Renal pelvis (tissue), 4 donors: ENCODE results near the gene CNOT1. TPM values are rescaled to one million over a fixed set of nuclear protein-coding genes. Genes with fewer than 3 reads are reported as not detected.

Source experiments
- DNase-seq: peaks from one replicate; pipeline ENCODE4 v3.0.0-alpha.2; 2013
- polyA plus RNA-seq, 3 donors: library from polyadenylated mRNA; unstranded; fragments of 120-200 nt; gene quantifications; one replicate each; pipeline ENCODE4 v1.2.1, GENCODE V29; 2013; ENCODE audit not compliant: insufficient read length in 3 of 3

The CNOT1 gene
- polyA plus RNA-seq, 3 donors: 182 to 226 (median 194) TPM

GRCh38 chr16:58488531-58488930, 141.1 kb downstream of the CNOT1 start:
- no peak for DNase-seq

GRCh38 chr16:58487566-58488351, 141.9 kb downstream of the CNOT1 start:
- DNase-seq: peak; percentile 81

- no peak for DNase-seq
Measured at GRCh38 chr16:58485184-58485887, 144.3 kb downstream of the CNOT1 start.

GRCh38 chr16:58481931-58482330, 147.7 kb downstream of the CNOT1 start:
- DNase-seq: no peak

GRCh38 chr16:58481226-58481869, 148.3 kb downstream of the CNOT1 start:
- no peak for DNase-seq

- DNase-seq: no peak
Measured at GRCh38 chr16:58478427-58478826, 151.2 kb downstream of the CNOT1 start.

- DNase-seq: no peak
Measured at GRCh38 chr16:58476791-58477190, 152.8 kb downstream of the CNOT1 start.

DNA sequence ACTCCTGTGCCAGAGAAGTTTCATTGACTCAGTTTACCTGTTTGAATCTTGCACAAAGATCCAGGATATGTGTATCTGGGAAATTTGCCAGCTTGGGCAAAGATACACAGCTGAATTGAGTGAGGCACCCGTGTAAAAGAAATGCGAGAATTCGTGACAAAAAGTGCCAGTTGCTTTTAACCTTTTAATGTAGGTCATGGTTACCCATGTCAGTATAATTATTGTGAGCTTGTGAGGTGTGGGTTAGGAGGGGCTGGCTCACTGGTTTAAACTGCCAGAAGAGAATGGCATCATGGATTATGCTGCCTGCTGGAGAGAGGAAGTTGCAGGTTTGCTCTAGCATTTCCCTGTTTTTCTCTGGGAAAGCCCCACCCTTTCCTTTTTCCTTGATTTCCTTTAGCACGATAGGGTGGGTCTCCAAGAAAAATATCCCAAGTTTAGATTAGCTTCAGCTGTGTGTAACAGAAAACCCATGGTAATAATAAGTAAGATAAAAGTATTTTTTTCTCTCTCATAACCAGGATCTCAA, 154.5 kb downstream of the CNOT1 start:
- no peak for DNase-seq

GRCh38 chr16:58474296-58474695, 155.3 kb downstream of the CNOT1 start:
- no peak for DNase-seq

DNA sequence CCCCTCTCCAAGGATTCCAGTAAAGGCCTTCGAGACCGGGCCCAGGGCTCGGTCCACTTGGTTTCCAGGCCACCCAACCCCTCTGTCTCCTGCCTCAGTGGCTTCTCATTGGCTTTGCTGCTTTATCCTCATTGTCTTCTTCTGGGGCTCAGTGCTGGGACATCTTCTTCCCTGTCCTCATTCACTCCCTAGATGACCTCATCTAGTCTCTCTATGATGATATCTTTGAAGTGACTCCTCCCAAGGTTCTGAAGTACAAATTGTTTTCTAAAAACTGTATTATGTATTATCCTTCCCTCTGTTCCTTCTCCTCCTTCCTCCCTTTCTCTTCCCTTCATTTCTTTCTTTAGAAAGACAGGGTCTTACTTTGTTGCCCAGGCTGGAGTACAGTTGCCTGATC, 156.8 kb downstream of the CNOT1 start:
- no peak for DNase-seq

DNA sequence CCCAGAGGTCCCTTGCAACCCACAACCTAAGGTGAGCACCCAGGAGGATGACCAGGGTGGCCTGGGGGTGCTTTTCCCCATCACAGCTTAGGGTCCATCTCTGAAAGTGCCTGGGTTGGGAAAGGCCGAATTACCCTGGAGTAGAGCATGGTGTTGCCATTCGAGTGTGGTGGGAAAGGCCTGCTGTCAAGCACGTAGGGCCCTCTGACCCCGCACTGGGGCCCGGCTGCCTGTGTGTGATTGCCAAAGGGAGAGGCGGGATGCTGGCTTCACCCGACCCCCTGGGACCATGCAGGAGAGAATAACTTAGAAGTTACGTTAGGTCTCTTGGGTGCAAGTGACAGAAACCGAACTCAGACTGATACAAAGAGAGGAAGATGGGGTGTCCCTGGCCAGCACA, 157.4 kb downstream of the CNOT1 start:
- no peak for DNase-seq

DNA sequence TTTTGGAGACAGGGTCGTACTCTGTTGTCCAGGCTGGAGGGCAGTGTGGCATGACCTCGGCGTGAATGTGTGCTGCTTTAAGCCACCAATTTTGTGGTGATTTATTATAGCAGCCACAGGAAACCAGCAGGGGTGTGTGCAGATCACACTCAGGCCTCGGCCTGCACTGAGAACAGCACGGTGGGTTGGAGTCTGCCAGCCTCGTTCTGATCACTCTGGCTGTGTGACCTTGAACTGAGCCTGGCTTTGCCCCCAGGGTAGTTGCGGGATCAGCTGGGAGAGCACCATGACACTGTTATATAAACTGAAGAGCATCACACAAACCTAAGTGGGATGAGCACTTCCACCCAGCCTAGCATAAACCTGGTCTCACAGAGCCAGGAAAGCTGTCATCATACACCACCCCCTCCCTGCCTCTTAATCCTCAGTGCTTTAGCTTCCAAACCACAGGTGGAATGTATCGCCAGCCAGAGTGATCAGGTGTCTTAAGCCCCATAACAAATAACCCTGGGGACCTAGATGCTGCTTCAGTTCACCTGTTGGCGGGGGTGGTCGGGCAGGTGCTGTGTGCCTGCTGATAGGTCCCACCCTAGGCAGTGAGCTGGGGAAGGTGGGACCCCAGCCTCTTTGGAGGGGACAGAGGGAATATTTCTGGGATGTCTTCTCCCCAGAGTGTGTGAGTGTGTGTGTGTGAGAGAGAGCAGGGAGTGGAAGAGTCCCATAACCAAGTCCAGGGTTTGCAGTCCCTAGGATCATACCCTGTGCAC, 158.2 kb downstream of the CNOT1 start:
- DNase-seq: no peak

Other genes with a start within 250 kb of the CNOT1 start
- 10 to 100 TPM; 12.2 to 13.9 (median 12.4) TPM for gene GINS3, start 237.4 kb downstream of the CNOT1 start, polyA plus RNA-seq
- 10 to 100 TPM; 11.5 to 14.4 (median 11.6) TPM for gene NDRG4, start 129.7 kb downstream of the CNOT1 start, polyA plus RNA-seq
- 10 to 100 TPM; 28.1 to 56.4 (median 46.8) TPM for gene SETD6, start 114.3 kb downstream of the CNOT1 start, polyA plus RNA-seq
- gene SLC38A7, start 54.9 kb upstream of the CNOT1 start, polyA plus RNA-seq: 10 to 100 TPM; 14.5 to 20.8 (median 20.3) TPM
- gene GOT2, start 104.5 kb upstream of the CNOT1 start, polyA plus RNA-seq: 100 to 1,000 TPM in 1 of 3 donors, 10 to 100 TPM in 2; 92.5 to 105 (median 96.6) TPM